Femur (tissue), 1 donor: ENCODE data around the gene RAB1A.

ENCODE experiments used
- DNase-seq: peaks from one replicate; pipeline ENCODE4 v3.0.0-alpha.2; 2017

Gene RAB1A

DNA sequence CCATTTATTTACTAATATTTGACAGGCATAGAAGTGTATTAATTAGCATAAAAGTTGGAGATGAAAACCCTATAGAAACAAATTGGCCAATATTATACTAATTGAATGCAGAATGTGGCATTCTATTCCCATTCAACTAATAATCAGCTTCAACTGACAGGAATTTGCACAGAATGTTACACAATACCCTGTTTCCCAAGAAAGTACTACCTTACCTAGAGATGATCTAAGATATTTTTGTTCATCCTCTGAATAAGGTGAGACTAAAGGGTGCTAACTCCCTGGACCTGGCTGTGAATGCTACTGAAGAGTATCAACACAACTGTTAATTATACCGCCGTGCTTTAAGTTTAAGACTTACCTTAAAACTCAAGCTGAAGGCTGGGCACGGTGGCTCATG is 44.8 kb downstream of the RAB1A start:
- no peak for DNase-seq

GRCh38 chr2:65081232-65081685 is 48.6 kb downstream of the RAB1A start:
- DNase-seq, result no peak

GRCh38 chr2:65079017-65079416 is 50.9 kb downstream of the RAB1A start:
- no peak for DNase-seq

GRCh38 chr2:65077898-65078297 is 52.0 kb downstream of the RAB1A start:
- no peak for DNase-seq

- no peak for DNase-seq
Observed at GRCh38 chr2:65076345-65076710, 53.6 kb downstream of the RAB1A start.

- peak; percentile 35 for DNase-seq
Observed at GRCh38 chr2:65075605-65076344, 54.1 kb downstream of the RAB1A start.

- DNase-seq, result no peak
Observed at GRCh38 chr2:65075176-65075575, 54.7 kb downstream of the RAB1A start.

DNA sequence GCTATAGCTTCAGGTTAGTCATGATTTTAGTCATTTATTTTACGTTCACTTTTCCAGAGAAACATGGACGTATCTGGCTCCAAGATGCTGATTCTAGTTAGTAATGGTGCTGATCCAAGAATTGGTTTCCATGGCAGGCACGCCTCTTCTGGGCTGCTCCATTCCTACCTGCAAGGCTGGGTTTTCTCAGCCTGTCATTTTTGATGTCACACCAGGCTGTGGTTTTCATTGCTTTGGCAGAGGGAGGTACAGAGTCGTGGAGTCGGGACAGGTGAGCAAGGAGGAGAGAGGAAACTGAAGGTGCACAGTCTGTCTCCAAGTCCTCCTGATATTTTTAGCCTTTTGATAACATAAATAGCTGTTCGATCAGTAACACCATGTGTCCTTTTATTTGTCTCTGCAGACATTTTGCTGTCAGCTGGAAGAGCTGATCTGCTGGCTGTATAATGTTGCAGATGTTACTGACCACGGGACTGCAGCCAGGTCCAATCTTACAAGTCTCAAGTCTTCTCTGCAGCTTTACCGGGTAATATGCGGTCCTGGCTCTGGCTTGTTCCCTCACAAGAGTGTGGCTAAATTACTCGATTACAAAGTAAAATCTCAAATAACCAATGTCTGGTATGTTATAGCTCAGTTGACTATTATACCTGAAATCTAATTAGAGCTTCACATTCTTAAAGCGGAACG is 55.9 kb downstream of the RAB1A start:
- DNase-seq, result peak; percentile 19

DNA sequence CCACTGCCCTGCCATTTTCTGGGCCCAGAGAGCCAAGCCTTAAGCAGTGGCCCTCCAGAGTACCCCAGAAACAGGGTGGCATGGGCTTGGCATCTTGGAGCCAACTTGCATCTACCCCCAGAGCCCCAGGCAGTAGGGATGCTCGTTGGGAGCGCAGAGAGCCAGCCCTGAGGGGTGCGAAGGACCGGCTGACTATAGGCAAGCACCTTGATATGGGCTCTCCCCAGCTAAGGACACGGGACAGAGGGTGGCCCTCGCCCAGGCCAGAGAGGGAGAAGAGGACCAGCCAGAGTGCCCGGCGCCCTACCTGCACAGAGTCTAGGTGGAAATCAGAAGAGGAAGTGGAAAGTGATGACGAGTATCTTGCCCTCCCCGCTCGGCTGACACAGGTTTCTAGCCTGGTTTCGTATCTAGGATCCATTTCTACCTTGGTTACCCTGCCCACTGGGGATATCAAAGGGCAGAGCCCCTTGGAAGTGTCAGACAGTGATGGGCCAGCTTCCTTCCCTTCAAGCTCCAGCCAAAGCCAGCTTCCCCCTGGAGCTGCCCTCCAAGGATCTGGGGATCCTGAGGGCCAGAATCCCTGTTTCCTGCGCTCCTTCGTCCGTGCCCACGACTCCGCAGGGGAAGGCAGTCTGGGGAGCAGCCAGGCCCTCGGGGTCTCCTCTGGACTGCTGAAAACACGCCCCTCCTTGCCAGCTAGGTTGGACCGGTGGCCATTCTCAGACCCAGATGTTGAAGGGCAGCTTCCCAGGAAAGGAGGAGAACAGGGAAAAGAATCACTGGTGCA is 57.5 kb downstream of the RAB1A start:
- peak; percentile 17 for DNase-seq

DNA sequence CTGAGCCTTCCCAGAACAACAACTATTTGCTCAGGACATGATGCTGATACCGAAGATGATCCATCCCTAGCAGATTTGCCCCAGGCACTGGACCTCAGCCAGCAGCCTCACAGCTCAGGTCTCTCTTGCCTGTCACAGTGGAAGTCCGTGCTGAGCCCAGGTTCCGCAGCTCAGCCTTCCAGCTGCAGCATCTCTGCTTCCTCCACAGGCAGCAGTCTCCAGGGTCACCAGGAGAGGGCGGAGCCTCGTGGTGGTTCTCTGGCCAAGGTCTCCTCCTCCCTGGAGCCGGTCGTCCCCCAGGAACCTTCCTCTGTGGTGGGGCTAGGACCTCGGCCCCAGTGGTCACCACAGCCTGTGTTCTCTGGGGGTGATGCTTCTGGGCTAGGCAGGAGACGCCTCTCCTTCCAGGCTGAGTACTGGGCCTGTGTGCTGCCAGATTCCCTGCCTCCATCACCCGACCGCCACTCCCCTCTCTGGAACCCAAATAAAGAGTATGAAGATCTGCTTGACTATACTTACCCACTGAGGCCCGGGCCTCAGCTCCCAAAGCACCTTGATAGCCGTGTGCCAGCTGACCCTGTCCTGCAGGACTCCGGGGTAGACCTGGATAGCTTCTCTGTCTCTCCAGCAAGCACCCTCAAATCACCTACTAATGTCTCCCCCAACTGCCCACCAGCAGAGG is 58.3 kb downstream of the RAB1A start:
- peak; percentile 27 for DNase-seq

GRCh38 chr2:65070856-65071255 is 59.0 kb downstream of the RAB1A start:
- no peak for DNase-seq

GRCh38 chr2:65070172-65070830 is 59.6 kb downstream of the RAB1A start:
- DNase-seq, result peak; percentile 18

- peak; percentile 15 for DNase-seq
Observed at GRCh38 chr2:65069439-65069824, 60.5 kb downstream of the RAB1A start.

GRCh38 chr2:65067806-65068553 is 61.9 kb downstream of the RAB1A start:
- no peak for DNase-seq

DNA sequence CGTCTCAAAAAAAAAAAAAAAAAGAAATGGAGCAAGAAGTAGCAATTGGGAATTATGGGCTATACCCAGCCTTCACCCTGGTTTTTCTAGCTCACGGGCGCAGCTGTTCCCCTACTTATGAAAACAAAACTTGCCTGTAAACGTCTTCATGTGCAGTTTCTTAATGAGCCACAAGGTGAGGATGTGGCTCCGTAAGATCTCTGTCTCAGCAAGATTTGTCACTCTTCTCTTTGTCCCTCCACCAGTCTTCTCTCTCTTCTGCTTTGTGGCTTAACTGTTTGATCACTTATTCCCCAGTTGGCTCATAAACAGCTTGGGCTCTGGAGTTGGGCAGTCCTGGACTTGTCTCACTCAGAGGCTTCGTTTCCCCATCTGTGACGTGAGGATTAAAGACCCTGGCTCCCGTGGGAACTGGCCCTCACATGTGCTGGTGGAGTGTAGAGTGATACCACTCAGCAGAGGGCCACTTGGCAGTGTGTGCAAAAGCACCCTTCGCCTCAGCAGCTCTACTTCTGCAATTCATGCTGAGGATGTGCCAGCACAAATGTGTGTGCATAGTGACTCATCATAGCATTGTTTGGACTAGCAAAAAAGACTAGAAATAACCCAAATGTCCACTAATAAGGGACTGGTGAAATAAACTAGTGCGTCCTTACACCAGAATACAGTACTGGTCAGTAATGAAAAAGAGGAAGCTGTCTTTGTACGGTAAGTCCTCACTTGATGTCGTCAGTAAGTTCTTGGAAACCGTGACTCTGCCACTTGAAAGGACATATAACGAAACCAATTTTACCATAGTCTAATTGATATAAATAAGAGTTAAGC is 65.0 kb downstream of the RAB1A start:
- DNase-seq, result peak; percentile 70

DNA sequence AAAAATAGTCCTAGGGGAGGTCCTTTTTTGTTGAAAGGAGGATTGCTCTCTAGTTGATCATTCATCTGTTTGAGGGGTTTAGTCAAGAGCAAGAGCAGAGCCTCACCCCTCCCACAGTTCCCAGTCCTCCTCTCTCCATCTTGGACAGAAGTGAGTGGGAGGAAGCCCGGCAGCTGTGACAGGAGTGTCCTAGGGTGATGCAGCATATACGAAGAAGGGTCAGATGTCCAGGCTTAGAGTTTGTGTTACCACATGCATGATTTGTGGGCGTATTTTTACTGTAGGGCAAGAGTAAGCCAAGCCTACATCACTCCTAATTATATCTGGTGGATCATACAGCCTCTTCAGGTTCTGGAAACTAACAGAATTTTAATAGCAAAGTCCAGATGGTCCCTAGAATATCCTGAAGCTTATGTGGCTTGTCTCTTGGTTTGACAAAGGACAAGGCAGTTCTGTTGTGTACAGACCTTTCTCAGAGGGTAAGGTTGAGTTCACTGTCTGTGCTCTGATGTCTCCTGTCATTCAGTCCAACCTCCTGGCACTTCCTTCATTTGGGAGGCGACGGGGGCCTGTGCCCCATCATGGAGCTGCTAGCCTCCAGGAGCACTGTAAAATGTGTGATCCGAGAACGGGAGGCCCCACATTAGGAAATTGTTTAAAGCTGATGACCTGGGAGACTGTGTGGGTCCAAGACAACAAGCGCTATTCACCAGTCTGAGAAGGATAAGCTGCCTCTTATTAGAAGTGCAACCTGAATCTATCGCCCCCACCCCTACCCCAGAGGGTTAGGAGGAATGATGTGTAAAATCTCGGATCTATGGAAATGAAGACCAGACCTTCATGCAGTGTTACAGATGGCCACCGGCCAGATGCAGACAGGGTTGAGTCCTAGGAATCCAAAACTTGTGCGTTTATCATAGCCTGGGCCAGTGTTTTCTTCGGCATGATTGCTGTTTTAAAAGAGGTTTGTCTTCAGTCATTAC is 66.8 kb downstream of the RAB1A start:
- DNase-seq, result peak; percentile 14

DNA sequence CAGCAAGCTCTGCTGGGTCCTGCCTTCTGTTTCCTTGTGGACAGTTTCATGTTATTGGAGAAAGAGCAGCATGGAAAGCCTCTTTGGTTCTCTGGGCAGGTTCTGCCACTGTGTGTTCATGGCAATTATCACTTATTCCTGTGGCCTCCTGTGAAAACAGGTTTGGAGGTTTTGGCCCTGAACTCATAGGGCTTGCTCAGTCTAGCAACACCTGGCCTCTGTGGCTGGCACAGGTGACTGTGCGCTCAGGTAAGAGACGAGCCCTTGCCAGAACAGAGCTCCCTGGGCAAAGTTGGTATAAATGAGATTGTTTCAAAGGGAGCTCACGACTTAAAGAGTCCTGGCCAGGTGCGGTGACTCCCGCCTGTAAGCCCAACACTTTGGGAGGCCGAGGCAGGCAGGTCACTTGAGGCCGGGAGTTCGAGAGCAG is 68.0 kb downstream of the RAB1A start:
- DNase-seq, result peak; percentile 11

- DNase-seq, result peak; percentile 15
Observed at GRCh38 chr2:65061146-65061909, 68.6 kb downstream of the RAB1A start.

- DNase-seq, result peak; percentile 55
Observed at GRCh38 chr2:65059071-65059470, 70.8 kb downstream of the RAB1A start.
